T-helper 9 cell (primary cell): Measurements from ENCODE around the gene TEX28.
"Not testable (repeated sequence)": the region's sequence is repeated elsewhere in the genome, so short reads cannot be mapped to it uniquely, and the experiment has no call there.

Experiments
- DNase-seq: peaks from one replicate; pipeline ENCODE4 v3.0.0-alpha.2; 2020
- total RNA-seq, 2 donors: gene quantifications; one replicate each; lab custom pipeline; 2026; lab: John Stamatoyannopoulos, UW

The TEX28 gene, protein sequence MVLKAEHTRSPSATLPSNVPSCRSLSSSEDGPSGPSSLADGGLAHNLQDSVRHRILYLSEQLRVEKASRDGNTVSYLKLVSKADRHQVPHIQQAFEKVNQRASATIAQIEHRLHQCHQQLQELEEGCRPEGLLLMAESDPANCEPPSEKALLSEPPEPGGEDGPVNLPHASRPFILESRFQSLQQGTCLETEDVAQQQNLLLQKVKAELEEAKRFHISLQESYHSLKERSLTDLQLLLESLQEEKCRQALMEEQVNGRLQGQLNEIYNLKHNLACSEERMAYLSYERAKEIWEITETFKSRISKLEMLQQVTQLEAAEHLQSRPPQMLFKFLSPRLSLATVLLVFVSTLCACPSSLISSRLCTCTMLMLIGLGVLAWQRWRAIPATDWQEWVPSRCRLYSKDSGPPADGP
- 0 reads per million in 2 donors for total RNA-seq

- DNase-seq = no peak
Measured at GRCh38 chrX:154294791-154295574, at the start of gene TEX28. TEX28 (minus strand) TSS chrX:154295124; CDS start chrX:154292117, 3,007 bp downstream.

DNA sequence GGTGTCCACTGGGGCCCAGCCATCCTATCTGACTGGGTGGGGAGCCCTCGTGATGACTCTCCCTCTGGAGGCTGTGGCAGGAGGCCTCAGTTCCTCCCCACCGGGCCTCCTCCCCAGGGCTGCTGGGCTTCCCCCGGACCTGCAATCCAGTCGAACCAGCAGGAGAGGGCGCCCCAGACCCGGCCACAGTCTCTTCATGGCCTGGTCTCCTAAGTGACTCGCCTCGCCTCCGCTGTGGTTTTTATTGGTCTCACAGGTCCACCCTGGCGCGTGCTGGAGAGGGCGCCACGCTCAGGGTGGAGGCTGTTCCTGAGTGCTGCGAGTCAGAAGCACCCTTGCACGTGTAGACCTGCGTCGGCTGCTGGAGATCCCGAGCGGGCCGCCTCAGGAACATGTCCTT is 48.7 kb upstream of the TEX28 start:
- not testable (repeated sequence) for DNase-seq

DNA sequence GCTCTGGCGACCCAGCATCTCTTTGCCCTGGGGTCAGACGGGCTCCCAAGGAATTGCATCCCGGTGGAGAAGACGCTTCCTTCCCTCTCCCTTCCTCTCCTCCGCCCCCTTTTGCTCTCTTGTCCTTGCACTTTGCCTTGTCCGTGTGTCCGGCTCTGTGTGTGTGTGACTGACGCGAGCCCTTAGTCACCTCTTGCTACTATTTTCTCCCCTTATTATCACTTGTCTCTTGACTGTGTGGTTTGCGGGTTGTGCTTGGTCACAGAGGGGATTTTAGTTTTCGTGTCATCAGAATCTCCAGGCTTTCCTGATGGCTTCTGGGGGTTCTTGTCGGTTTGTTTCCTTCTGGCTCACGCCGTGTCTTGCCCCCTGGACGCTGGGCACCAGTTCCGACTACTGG is 48.1 kb upstream of the TEX28 start:
- DNase-seq = not testable (repeated sequence)

DNA sequence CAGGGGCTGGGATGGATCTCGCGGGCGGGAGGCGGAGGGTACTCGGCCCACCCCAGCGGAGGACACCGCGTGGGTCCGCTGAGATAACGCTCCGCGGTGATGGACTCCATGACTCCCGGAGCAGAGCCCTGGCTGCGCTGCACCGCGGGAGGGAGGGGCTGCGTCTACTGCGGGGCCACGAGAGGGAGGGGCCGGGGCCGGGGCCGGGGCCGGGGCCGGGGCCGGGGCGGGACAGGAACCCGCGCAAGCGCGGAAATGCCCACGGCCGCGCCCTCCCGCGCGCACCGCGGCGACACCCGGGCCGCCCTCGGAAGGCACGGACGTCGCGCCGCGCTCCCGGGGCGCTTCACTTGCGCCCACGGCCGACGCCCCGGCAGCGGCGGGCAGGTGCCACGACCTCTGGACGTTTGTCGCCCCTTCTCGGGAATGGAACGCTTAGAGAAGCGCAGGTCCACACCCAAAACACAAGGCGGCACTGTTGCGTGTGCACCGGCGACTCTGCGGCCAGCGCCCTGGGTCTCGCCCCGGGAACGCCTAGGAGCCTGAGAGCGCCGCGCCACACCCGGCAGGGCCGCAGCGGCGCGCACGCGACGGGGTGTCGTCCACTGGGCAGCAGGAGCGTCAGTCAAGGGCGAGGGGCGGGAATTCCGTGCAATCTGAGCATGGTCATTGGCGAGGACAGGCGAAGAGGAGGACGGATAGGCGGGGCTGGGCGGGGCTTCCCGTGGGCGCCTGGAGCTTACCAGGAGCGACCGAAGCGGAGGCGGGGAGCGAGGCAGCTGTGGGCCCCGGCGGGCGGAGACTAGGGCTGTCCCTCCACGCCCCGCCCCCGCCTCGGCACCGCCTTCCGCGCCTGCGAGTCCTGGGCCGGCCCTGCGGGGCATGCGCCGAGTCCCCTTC is 46.7 kb upstream of the TEX28 start:
- DNase-seq = not testable (repeated sequence)

- DNase-seq = no peak
Measured at GRCh38 chrX:154334496-154334895, 39.6 kb upstream of the TEX28 start.

- no peak for DNase-seq
Measured at GRCh38 chrX:154333837-154334271, 38.9 kb upstream of the TEX28 start.

GRCh38 chrX:154333116-154333515 is 38.2 kb upstream of the TEX28 start:
- no peak for DNase-seq

DNA sequence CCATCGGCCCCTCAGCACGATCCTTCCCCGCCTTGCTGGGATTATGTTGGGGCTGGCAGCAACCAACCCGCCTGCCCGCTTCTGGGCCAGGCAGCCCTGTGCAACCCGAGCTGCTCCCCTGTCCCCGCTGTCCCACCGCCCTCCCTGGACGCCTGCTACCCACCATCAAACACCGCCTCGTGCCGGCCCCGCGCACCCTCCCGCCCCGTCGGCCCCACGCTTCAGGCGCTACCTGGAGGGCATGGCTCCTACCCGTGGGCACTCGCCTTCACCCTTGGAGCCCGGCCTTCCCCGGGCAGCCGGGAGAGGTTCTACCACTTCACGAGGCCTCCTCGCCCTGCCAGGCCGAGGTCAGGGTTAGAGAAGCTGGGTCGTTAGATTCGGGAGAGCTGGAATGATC is 37.6 kb upstream of the TEX28 start:
- DNase-seq = no peak

GRCh38 chrX:154329294-154329693 is 34.4 kb upstream of the TEX28 start:
- DNase-seq = no peak

- DNase-seq = no peak
Measured at GRCh38 chrX:154328646-154329045, 33.7 kb upstream of the TEX28 start.

DNA sequence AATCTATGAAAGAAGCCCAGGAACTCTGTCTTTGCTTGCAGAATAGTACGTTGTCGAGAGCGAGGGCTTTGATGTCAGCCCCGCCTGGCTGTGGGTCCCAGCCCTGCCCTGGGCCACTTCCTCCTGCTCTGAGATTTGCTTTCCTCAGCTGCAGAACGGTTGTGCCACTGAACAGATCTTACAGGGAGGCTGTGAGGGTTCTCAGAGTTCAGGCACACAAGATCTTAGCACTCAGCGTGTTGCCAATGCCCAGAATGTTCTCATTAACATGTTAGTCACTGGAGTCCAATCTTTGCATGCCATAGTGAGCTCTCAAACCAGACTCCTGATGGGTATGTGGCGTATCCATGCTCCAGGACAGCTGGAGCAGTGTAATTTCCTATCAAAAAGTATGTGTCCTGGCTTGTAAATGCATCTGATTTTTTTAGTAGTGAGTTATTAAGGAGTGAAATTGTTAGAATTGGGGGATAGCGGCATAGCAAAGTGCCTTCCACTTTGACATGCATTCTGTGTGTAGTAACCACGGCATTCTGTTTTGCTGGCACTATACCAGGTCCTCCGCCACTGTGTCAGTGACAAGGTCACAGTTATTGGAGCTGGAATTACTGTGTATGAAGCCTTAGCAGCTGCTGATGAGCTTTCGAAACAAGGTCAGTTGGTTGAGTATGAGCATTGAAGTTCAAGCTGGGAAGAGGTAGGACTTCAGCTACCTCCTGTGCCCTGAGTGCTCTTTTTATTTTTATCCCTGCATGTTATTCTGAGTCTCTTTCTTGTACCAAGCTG is 32.3 kb upstream of the TEX28 start:
- DNase-seq = no peak

- DNase-seq = no peak
Measured at GRCh38 chrX:154325541-154325940, 30.6 kb upstream of the TEX28 start.

DNA sequence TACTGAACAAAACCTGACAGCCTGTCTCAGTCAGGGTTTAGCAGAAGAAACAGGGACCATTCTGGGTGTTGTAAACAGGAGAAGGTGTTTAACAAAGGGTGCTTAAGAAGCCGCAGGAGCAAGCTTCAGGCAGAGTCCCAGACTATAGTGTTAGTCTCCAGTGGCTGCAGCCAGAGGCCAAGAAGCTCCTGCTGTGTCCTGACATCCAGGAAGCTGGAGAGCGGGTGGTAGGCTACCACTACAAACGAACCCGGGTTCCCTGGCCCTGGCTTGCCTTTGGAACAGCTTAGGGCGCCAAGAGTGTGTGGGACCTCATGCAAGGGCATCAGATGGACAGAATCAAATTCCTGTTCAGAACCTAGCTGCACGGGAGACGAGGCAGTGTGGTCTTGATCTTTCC is 28.6 kb upstream of the TEX28 start:
- DNase-seq = no peak

DNA sequence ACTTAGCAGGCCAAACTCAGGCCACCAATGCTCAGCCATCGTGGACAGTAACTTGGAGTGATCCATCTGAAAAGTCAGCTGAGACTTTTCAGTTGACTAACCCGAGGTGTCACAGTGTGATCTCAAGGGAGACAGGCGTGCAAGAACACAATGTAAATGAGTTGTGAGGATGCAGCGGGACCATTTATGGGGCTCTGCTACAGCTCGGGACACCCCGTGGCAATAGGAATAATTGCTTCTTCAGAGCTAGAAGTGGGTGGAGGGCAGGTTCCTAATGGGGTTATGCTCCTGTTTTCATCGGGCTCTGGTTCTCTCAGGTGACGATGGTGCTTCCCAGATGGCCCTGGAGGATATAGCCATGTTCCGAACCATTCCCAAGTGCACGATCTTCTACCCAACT is 28.0 kb upstream of the TEX28 start:
- no peak for DNase-seq

GRCh38 chrX:154321594-154321993 is 26.7 kb upstream of the TEX28 start:
- no peak for DNase-seq

GRCh38 chrX:154321152-154321551 is 26.2 kb upstream of the TEX28 start:
- DNase-seq = no peak

DNA sequence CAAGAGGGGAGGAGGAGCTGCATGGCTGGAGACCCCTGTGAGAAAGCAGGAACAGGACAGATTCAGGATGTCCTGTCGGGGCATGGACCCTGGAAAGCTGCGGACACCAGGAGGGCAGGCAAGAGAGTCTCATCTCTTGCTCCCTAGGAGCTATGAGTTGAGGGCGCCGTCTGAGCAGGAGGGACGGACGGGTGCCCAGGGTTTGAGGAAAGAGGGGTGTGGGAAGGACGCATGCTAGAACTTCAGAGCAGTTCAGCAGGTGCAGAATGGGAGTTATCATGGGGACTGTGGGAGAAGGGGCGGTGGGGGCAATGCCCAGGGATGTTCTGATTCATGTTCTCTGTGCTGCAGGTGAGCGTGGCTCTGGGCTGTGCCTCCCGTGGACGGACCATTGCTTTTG is 25.5 kb upstream of the TEX28 start:
- no peak for DNase-seq

DNA sequence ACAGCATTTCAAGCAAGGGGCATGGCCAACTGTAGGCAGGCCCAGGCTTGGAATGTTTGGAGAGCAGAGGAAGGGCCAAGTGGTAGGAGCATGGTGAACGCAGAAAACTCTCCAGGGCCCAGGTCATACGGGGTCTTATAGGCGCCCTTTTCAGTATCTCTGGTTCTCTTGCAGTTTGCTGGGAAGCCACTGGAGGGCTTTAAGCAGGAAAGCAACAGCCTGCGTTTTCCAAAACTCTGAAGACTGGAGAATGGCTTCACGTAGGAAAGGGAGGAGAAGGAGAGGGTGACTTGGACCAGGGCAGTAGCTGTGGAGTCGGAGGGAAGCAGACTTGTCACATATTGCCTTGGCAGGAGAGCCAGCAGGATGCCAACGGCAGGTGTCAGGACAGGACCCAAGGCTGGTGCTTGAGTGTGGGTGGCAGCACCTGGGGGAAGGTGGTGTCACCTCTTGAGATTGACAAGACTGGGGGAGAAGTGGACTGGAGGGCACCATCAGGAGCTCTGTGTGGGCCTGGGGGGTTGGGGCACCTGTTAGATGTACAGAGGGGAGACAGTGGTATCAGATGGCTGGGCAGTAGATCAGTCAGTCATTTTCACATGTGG is 22.6 kb upstream of the TEX28 start:
- DNase-seq = no peak

DNA sequence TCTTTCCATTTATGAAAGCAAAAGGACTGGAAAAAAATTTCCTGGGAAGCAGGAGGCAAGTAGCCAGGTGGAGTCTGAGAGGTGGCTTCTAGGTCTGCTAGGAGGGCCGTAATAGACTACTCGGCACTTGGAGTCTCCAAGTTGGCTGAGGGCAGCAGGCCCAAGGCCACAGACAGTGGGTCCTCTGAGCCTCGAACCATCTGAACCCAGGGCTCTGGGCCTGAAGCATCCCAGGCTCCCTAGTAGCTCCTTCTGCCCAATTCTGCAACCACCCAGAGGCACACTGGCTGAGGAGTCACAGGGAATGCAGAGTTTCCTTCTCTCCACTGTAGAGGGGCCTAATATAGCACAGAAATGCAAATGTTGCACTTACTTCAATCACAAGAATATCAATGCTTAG is 20.5 kb upstream of the TEX28 start:
- DNase-seq = no peak

- DNase-seq = no peak
Measured at GRCh38 chrX:154313147-154313546, 18.2 kb upstream of the TEX28 start.

- no peak for DNase-seq
Measured at GRCh38 chrX:154312116-154312515, 17.2 kb upstream of the TEX28 start.
